GM12878 (cell line): ENCODE data around the gene ANKRD44. TPM values are rescaled to one million over a fixed set of nuclear protein-coding genes. Genes with fewer than 3 reads are reported as not detected.

Source experiments
- ATAC-seq: fragments of 200-7000 bp; cut with Tn5 transposase; 3 replicates; pipeline ENCODE4 v1.9.1; 2020; ENCODE audit warnings: mild to moderate bottlenecking, moderate library complexity
- BruUV-seq: library from RNA; stranded (reverse); fragments of 400-500 nt; replicated peaks from 2 replicates; lab custom pipeline; 2021; lab: Mats Ljungman, UMichigan
- CTCF ChIA-PET: fragments of 300-600 bp; sonication (Branson Sonifier 250); formaldehyde crosslinking; extraction: SDS; loops from one replicate; lab custom pipeline; 2021; ENCODE audit warnings: inconsistent platforms; lab: Yijun Ruan, JAX
- POLR2A ChIA-PET: fragments of 350-600 bp; formaldehyde crosslinking; extraction: SDS; loops from one replicate; lab custom pipeline; 2021; ENCODE audit warnings: inconsistent platforms; lab: Charles Lee
- RAD21 ChIA-PET: fragments of 300-600 bp; sonication (Branson Sonifier 250); formaldehyde crosslinking; loops from one replicate; lab custom pipeline; 2023; ENCODE audit warnings: antibody characterized with exemption; ENCODE audit not compliant: unreplicated experiment; lab: Charles Lee
- SMC1A ChIA-PET: fragments of 300-600 bp; sonication (Branson Sonifier 250); formaldehyde crosslinking; loops from one replicate; lab custom pipeline; 2023; ENCODE audit not compliant: unreplicated experiment, uncharacterized antibody; lab: Charles Lee
- DNase-seq: peaks from one replicate; pipeline ENCODE4 v3.0.0-alpha.2; 2011; ENCODE audit warnings: low read depth, low spot score
- FAIRE-seq: peaks from 3 replicates; lab custom pipeline; 2011; peaks lifted over from hg19 to GRCh38; lab: Jason Lieb, UNC
- H2AFZ ChIP-seq: 2 replicates; pipeline ENCODE4 v1.6.0; 2011; ENCODE audit warnings: low read depth, low read length, control low read depth; ENCODE audit not compliant: control insufficient read depth
- H3K27ac ChIP-seq: 2 replicates; pipeline ENCODE4 v1.5.1; 2011; ENCODE audit warnings: control low read depth; ENCODE audit not compliant: control insufficient read depth, insufficient read depth
- H3K27me3 ChIP-seq, 2 experiments: replicated peaks in 1 of 2; 2 replicates each; pipeline versions ENCODE4 v1.6.0 to v1.6.1; 2011; ENCODE audit warnings: low read length in 1 of 2; ENCODE audit not compliant: control insufficient read depth in 2 of 2, insufficient read depth in 2 of 2
- H3K36me3 ChIP-seq, 2 experiments: 2 replicates each; pipeline ENCODE4 v1.5.1; 2011; ENCODE audit warnings: low read length in 1 of 2; ENCODE audit not compliant: control insufficient read depth in 2 of 2, insufficient read depth in 2 of 2
- H3K4me1 ChIP-seq: 2 replicates; pipeline ENCODE4 v1.6.1; 2011; ENCODE audit warnings: mild to moderate bottlenecking, low read length, moderate library complexity, mixed read lengths; ENCODE audit not compliant: control insufficient read depth, insufficient read depth
- H3K4me2 ChIP-seq: 2 replicates; pipeline ENCODE4 v1.6.0; 2011; ENCODE audit warnings: control low read depth; ENCODE audit not compliant: control insufficient read depth, insufficient read depth
- H3K4me3 ChIP-seq: fragments of 200-600 bp; sonication (generic); 2 replicates; pipeline ENCODE4 v1.5.1; 2016
- H3K79me2 ChIP-seq: 2 replicates; pipeline ENCODE4 v1.6.0; 2011; ENCODE audit warnings: low read length; ENCODE audit not compliant: control insufficient read depth, insufficient read depth
- H3K9ac ChIP-seq: 2 replicates; pipeline ENCODE4 v1.8.0; 2011; ENCODE audit warnings: low read length, control low read depth, mixed read lengths; ENCODE audit not compliant: control insufficient read depth, insufficient read depth
- H3K9me3 ChIP-seq: replicated peaks from 3 replicates; pipeline ENCODE4 v1.5.1; 2011; ENCODE audit warnings: mild to moderate bottlenecking, low read length; ENCODE audit not compliant: control insufficient read depth, insufficient read depth
- H4K20me1 ChIP-seq: 2 replicates; pipeline ENCODE4 v1.6.0; 2011; ENCODE audit not compliant: control insufficient read depth, insufficient read depth
- BACH1 ChIP-seq: fragments of 450-650 bp; IDR thresholded peaks from 2 replicates; pipeline ENCODE4 v1.6.1; 2017; ENCODE audit warnings: mild to moderate bottlenecking, borderline replicate concordance
- BMI1 ChIP-seq: fragments of 450-650 bp; IDR thresholded peaks from 2 replicates; pipeline ENCODE4 v1.6.1; 2016; ENCODE audit warnings: mild to moderate bottlenecking, moderate library complexity, borderline replicate concordance
- CBX3 ChIP-seq: fragments of 200-600 bp; sonication (generic); IDR thresholded peaks from 2 replicates; pipeline ENCODE4 v1.6.1; 2016; ENCODE audit warnings: low read depth, borderline replicate concordance
- CREB1 ChIP-seq: IDR thresholded peaks from 2 replicates; pipeline ENCODE4 v1.6.1; 2012; ENCODE audit warnings: low read depth, mild to moderate bottlenecking, inconsistent platforms
- EED ChIP-seq: sonication (generic); IDR thresholded peaks from 2 replicates; pipeline ENCODE4 v1.6.1; 2016; ENCODE audit warnings: antibody characterized with exemption, low read depth
- EP300 ChIP-seq, 2 experiments: fragments of 150-350 bp in 1 of 2; IDR thresholded peaks; 2 replicates each; pipeline ENCODE4 v1.6.1; 2011 to 2012; ENCODE audit warnings: low read depth in 2 of 2, low read length in 2 of 2, borderline replicate concordance in 1 of 2, improper control_type of control experiment in 1 of 2, inconsistent platforms in 1 of 2; ENCODE audit not compliant: control insufficient read depth in 1 of 2
- IRF4 ChIP-seq: IDR thresholded peaks from 2 replicates; pipeline ENCODE4 v1.6.1; 2011; ENCODE audit warnings: low read depth, low read length
- KLF5 ChIP-seq: fragments of 450-650 bp; IDR thresholded peaks from 2 replicates; pipeline ENCODE4 v1.6.1; 2014; ENCODE audit warnings: mild to moderate bottlenecking; ENCODE audit not compliant: partially characterized antibody
- MLLT1 ChIP-seq: fragments of 450-650 bp; IDR thresholded peaks from 2 replicates; pipeline ENCODE4 v1.6.1; 2016; ENCODE audit warnings: mild to moderate bottlenecking
- NR2F1 ChIP-seq: fragments of 450-650 bp; conservative IDR thresholded peaks from 2 replicates; pipeline ENCODE4 v1.6.1; 2017; ENCODE audit warnings: mild to moderate bottlenecking
- TBL1XR1 ChIP-seq: IDR thresholded peaks from 2 replicates; pipeline ENCODE4 v1.6.1; 2012; ENCODE audit warnings: low read depth, low read length, improper control_type of control experiment
- WGBS: methylation state at CpG from one replicate; pipeline ENCODE4 v1.1.6; 2016; ENCODE audit warnings: low lambda C conversion rate; ENCODE audit not compliant: insufficient replicate concordance, insufficient coverage; ENCODE audit errors: missing lambda C conversion rate; 5-methylcytosine and 5-hydroxymethylcytosine counted together
- in situ Hi-C: fragments of 300-500 bp; cut with MboI; formaldehyde crosslinking; loops from 9 replicates; pipeline ENCODE4 v1.14.3; 2018; ENCODE audit warnings: mixed read lengths
- intact Hi-C: fragments of 100-400 bp; cut with micrococcal nuclease; formaldehyde crosslinking; loops from one replicate; pipeline ENCODE4 v1.14.2; 2022; ENCODE audit not compliant: unreplicated experiment
- polyA plus RNA-seq, 11 experiments: library from polyadenylated mRNA; depleted of rRNA in 4 of 11; unstranded in 6 of 11; stranded (reverse) in 5 of 11; fragments of >200 nt; fragmentation: Nextera tagmentation in 4 of 11; fragmentation: Illumina TruSeq in 1 of 11; extraction: Ambion mirVana in 4 of 11; extraction: Trizol in 1 of 11; gene quantifications; 1 replicate in 1 of 11; 2 replicates in 10 of 11; pipeline versions ENCODE4 v1.2.1 to v1.2.3, GENCODE V29; 2011 to 2016; ENCODE audit warnings: inconsistent platforms in 2 of 11, missing spikeins in 2 of 11, low read depth in 1 of 11
- total RNA-seq, 4 experiments: library from RNA; depleted of rRNA in 3 of 4; stranded (reverse); fragments of >200 nt in 3 of 4; fragmentation: Illumina TruSeq in 1 of 4; extraction: Trizol in 1 of 4; gene quantifications; 2 replicates each; pipeline versions ENCODE4 v1.2.1 to v1.2.3, GENCODE V29; 2013 to 2021
- TF ChIP-seq, protein P1 (sequence below): fragments of 450-650 bp; IDR thresholded peaks from 2 replicates; pipeline ENCODE4 v1.6.1; 2017; ENCODE audit warnings: antibody characterized with exemption, mild to moderate bottlenecking, moderate library complexity
- TF ChIP-seq, protein P2 (sequence below): fragments of 450-650 bp; IDR thresholded peaks from 2 replicates; pipeline ENCODE4 v1.6.1; 2017; ENCODE audit warnings: mild to moderate bottlenecking, moderate library complexity
- TF ChIP-seq, protein P3 (sequence below): IDR thresholded peaks from 2 replicates; pipeline ENCODE4 v1.6.1; 2011; ENCODE audit warnings: borderline replicate concordance, low read depth, mild to moderate bottlenecking, moderate library complexity, low read length; ENCODE audit not compliant: insufficient read depth, poor library complexity, severe bottlenecking

The ANKRD44 gene
- total and polyA plus RNA-seq, 10 of the 15 experiments (the other 5 are each of a cell fraction or from before 2014, with no cell fraction given), result 19.1 to 99.1 (median 59.6) TPM

GRCh38 chr2:197251163-197251562 lies 59.4 kb downstream of the ANKRD44 start:
- DNase-seq (no peak), FAIRE-seq (no peak), ATAC-seq (no peak)
- Histone ChIP-seq H3K4me2 (no peak overlapping the region), H3K4me1 (peaks cover 28% of the 10 kb centered on the region), H3K79me2 (peaks cover 93% of the 10 kb centered on the region), H3K27me3 (no peaks in the 10 kb centered on the region), H3K27ac (no peak overlapping the region), H2AFZ (no peak overlapping the region), H3K36me3 (peaks cover 3 to 4% of the 10 kb centered on the region in 2 experiments; a peak in 2 of 4 replicates), H3K9me3 (no peaks in the 10 kb centered on the region; the same call in 1 of the 3 replicates), H3K9ac (no peak overlapping the region), H3K4me3 (no peak overlapping the region), H4K20me1 (no peaks in the 10 kb centered on the region)
- in situ Hi-C loops (no loop called here), intact Hi-C loops (no loop called here)
- SMC1A ChIA-PET, result interaction anchor here (0.8 to 5.3 kb wide), 19 partner anchors 10 to 83 kb away, joined by 3 to 53 read pairs (median 6); no protein-coding TSS in a partner anchor
- POLR2A ChIA-PET, result interaction anchor here (0.8 to 2.1 kb wide), 13 partner anchors 9 to 57 kb away, joined by 3 to 22 read pairs (median 4); no protein-coding TSS in a partner anchor
- CTCF ChIA-PET, result interaction anchor here (0.9 to 1.7 kb wide), 10 partner anchors 10 to 60 kb away, joined by 3 to 9 read pairs (median 4); no protein-coding TSS in a partner anchor
- BruUV-seq, result no TSS peak
- 65% methylated on average over 3 of the region's 3 CpGs for WGBS
- RAD21 ChIA-PET, result interaction anchor here (1.3 to 5.9 kb wide), 9 partner anchors 11 to 99 kb away, joined by 3 to 43 read pairs (median 5); no protein-coding TSS in a partner anchor
- TF ChIP-seq, protein P1, sequence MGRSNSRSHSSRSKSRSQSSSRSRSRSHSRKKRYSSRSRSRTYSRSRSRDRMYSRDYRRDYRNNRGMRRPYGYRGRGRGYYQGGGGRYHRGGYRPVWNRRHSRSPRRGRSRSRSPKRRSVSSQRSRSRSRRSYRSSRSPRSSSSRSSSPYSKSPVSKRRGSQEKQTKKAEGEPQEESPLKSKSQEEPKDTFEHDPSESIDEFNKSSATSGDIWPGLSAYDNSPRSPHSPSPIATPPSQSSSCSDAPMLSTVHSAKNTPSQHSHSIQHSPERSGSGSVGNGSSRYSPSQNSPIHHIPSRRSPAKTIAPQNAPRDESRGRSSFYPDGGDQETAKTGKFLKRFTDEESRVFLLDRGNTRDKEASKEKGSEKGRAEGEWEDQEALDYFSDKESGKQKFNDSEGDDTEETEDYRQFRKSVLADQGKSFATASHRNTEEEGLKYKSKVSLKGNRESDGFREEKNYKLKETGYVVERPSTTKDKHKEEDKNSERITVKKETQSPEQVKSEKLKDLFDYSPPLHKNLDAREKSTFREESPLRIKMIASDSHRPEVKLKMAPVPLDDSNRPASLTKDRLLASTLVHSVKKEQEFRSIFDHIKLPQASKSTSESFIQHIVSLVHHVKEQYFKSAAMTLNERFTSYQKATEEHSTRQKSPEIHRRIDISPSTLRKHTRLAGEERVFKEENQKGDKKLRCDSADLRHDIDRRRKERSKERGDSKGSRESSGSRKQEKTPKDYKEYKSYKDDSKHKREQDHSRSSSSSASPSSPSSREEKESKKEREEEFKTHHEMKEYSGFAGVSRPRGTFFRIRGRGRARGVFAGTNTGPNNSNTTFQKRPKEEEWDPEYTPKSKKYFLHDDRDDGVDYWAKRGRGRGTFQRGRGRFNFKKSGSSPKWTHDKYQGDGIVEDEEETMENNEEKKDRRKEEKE, result no peak
- TF ChIP-seq EED (no peak), BMI1 (no peak), CREB1 (no peak), KLF5 (no peak), MLLT1 (no peak), TBL1XR1 (no peak), CBX3 (no peak), BACH1 (no peak), NR2F1 (no peak), IRF4 (no peak), EP300 (IDR thresholded peaks at IDR 0.05; ENCODE audit: borderline replicate concordance in 1 of 2, control insufficient read depth in 1 of 2, low read depth in 2 of 2, low read length in 2 of 2) (no peak)
- TF ChIP-seq, protein P2, sequence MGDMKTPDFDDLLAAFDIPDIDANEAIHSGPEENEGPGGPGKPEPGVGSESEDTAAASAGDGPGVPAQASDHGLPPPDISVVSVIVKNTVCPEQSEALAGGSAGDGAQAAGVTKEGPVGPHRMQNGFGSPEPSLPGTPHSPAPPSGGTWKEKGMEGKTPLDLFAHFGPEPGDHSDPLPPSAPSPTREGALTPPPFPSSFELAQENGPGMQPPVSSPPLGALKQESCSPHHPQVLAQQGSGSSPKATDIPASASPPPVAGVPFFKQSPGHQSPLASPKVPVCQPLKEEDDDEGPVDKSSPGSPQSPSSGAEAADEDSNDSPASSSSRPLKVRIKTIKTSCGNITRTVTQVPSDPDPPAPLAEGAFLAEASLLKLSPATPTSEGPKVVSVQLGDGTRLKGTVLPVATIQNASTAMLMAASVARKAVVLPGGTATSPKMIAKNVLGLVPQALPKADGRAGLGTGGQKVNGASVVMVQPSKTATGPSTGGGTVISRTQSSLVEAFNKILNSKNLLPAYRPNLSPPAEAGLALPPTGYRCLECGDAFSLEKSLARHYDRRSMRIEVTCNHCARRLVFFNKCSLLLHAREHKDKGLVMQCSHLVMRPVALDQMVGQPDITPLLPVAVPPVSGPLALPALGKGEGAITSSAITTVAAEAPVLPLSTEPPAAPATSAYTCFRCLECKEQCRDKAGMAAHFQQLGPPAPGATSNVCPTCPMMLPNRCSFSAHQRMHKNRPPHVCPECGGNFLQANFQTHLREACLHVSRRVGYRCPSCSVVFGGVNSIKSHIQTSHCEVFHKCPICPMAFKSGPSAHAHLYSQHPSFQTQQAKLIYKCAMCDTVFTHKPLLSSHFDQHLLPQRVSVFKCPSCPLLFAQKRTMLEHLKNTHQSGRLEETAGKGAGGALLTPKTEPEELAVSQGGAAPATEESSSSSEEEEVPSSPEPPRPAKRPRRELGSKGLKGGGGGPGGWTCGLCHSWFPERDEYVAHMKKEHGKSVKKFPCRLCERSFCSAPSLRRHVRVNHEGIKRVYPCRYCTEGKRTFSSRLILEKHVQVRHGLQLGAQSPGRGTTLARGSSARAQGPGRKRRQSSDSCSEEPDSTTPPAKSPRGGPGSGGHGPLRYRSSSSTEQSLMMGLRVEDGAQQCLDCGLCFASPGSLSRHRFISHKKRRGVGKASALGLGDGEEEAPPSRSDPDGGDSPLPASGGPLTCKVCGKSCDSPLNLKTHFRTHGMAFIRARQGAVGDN, result no peak
- TF ChIP-seq, protein P3, sequence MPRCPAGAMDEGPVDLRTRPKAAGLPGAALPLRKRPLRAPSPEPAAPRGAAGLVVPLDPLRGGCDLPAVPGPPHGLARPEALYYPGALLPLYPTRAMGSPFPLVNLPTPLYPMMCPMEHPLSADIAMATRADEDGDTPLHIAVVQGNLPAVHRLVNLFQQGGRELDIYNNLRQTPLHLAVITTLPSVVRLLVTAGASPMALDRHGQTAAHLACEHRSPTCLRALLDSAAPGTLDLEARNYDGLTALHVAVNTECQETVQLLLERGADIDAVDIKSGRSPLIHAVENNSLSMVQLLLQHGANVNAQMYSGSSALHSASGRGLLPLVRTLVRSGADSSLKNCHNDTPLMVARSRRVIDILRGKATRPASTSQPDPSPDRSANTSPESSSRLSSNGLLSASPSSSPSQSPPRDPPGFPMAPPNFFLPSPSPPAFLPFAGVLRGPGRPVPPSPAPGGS, result no peak
